Type B pancreatic cell (in vitro differentiated cells): Measurements from ENCODE around the gene KCTD16. TPM values are rescaled to one million over a fixed set of nuclear protein-coding genes. Genes with fewer than 3 reads are reported as not detected.

Source experiments
- DNase-seq: peaks from one replicate; pipeline ENCODE4 v3.0.0; 2021; ENCODE audit warnings: mixed read lengths; ENCODE audit not compliant: unreplicated experiment; ENCODE audit errors: extremely low spot score
- H3K27ac Mint-ChIP-seq: 2 replicates; pipeline ENCODE4 v1.8.0; 2021; ENCODE audit warnings: mild to moderate bottlenecking, mixed read lengths
- H3K27me3 Mint-ChIP-seq: 2 replicates; pipeline ENCODE4 v1.8.0; 2021; ENCODE audit warnings: mixed read lengths
- H3K36me3 Mint-ChIP-seq: 2 replicates; pipeline ENCODE4 v1.8.0; 2021; ENCODE audit warnings: mixed read lengths
- H3K4me1 Mint-ChIP-seq: one replicate; pipeline ENCODE4 v1.8.0; 2021; ENCODE audit warnings: mixed read lengths; ENCODE audit not compliant: unreplicated experiment
- H3K4me3 Mint-ChIP-seq: 2 replicates; pipeline ENCODE4 v1.8.0; 2021; ENCODE audit warnings: mild to moderate bottlenecking, mixed read lengths
- H3K9me3 Mint-ChIP-seq: 2 replicates; pipeline ENCODE4 v1.8.0; 2021; ENCODE audit warnings: mixed read lengths
- CTCF ChIP-seq: fragments of 200-600 bp; sonication (generic); conservative IDR thresholded peaks from 2 replicates; pipeline ENCODE4 v1.5.0; 2021; ENCODE audit warnings: antibody characterized with exemption, mild to moderate bottlenecking
- total RNA-seq: library from RNA; stranded (reverse); gene quantifications from 2 replicates; pipeline ENCODE4 v1.2.1, GENCODE V29; 2021; ENCODE audit warnings: low replicate concordance

KCTD16 gene
- total RNA-seq, 1 donor from 2014 or later: 3.0 TPM

- H3K4me1 Mint-ChIP-seq: peaks cover 10% of the 10 kb centered on the region
- no peak for TF ChIP-seq CTCF
- H3K36me3 Mint-ChIP-seq: no peaks in the 10 kb centered on the region
- no peaks in the 10 kb centered on the region for H3K9me3 Mint-ChIP-seq
- H3K27me3 Mint-ChIP-seq: peaks cover 11% of the 10 kb centered on the region
- no peak overlapping the region for H3K4me3 Mint-ChIP-seq
- no peak overlapping the region for H3K27ac Mint-ChIP-seq
- no peak for DNase-seq
These were observed 341.0 kb downstream of the KCTD16 start for GRCh38 chr5:144511580-144512072.

GRCh38 chr5:144522698-144523097 lies 352.0 kb downstream of the KCTD16 start:
- Mint-ChIP-seq H3K4me3 (no peak overlapping the region), H3K27ac (no peak overlapping the region), H3K9me3 (no peaks in the 10 kb centered on the region), H3K4me1 (peaks cover 5% of the 10 kb centered on the region), H3K27me3 (no peaks in the 10 kb centered on the region), H3K36me3 (no peaks in the 10 kb centered on the region)
- DNase-seq: no peak
- TF ChIP-seq CTCF: no peak

GRCh38 chr5:144525000-144525399 lies 354.3 kb downstream of the KCTD16 start:
- Mint-ChIP-seq H3K4me1 (peaks cover 5% of the 10 kb centered on the region), H3K36me3 (no peaks in the 10 kb centered on the region), H3K9me3 (no peaks in the 10 kb centered on the region), H3K27ac (no peak overlapping the region), H3K27me3 (no peaks in the 10 kb centered on the region), H3K4me3 (no peak overlapping the region)
- no peak for TF ChIP-seq CTCF
- DNase-seq: no peak

GRCh38 chr5:144531188-144531587 lies 360.5 kb downstream of the KCTD16 start:
- Mint-ChIP-seq H3K27me3 (no peaks in the 10 kb centered on the region), H3K27ac (no peak overlapping the region), H3K4me3 (no peak overlapping the region), H3K9me3 (no peaks in the 10 kb centered on the region), H3K36me3 (no peaks in the 10 kb centered on the region), H3K4me1 (no peaks in the 10 kb centered on the region)
- TF ChIP-seq CTCF: no peak
- no peak for DNase-seq

Other genes starting within 250 kb of the KCTD16 start
- gene YIPF5, start 214 bp upstream of the KCTD16 start, total RNA-seq: 65.3 and 82.8 TPM in 2 replicates